ENCODE measurements around the gene AURKAIP1. TPM values are rescaled to one million over a fixed set of nuclear protein-coding genes. Genes with fewer than 3 reads are reported as not detected.

The AURKAIP1 gene
- total and polyA plus RNA-seq, 9 of the 15 experiments (the other 6 are each of a cell fraction or from before 2014, with no cell fraction given): 7.8 to 478 (median 92.0) TPM

GRCh38 chr1:1397839-1398523 is 23.0 kb upstream of the AURKAIP1 start (continued):
- peak; percentile 27; the same call in 1 of the 2 replicates for TF ChIP-seq ARID1B (IDR thresholded peaks at IDR 0.05)
- TF ChIP-seq GABPB2 (CRISPR knock-in tag; conservative IDR thresholded peaks at IDR 0.05): no peak

DNA sequence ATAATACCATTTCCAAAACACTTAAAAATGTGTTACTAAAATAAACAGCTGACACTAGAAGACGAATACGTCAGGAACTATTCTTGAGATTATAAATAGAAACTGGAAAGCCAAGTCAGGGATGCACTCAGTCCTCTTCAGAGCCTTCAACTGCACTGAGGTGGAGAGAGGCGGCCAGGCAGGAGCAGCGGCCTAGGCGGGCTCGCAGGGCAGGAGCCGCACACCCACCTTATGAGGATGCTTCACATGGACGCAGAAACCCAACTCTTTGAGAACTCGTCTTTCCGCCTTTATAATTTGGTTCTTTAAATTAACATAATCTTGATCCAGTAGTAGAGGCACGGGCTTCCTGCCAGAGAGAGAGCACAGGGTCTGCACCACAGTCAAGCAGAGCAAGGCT is 20.2 kb upstream of the AURKAIP1 start:
- ChIA-PET CTCF (ENCODE audit: low intra/inter-chr PET ratio) (no interaction called here), POLR2A (interaction anchor here (0.7 to 5.2 kb wide), 3 partner anchors 7 to 20 kb away, joined by 3 to 58 read pairs (median 3); partner anchors contain the start of gene AURKAIP1)
- Histone ChIP-seq H3K4me1 (replicated peaks in 1 of 2; ENCODE audit: control insufficient read depth in 2 of 2, insufficient read depth in 2 of 2, low read length in 2 of 2) (peaks cover 17 to 28% of the 10 kb centered on the region in 2 experiments), H3K4me2 (ENCODE audit: insufficient read depth, low read length) (no peak overlapping the region), H2AFZ (ENCODE audit: low read depth, low read length) (no peak overlapping the region), H3K9me1 (ENCODE audit: control insufficient read depth, insufficient read depth, low read length) (no peaks in the 10 kb centered on the region), H3K27ac (ENCODE audit: extremely low read depth, low read depth, low read length) (no peak overlapping the region), H3K27me3 (ENCODE audit: control insufficient read depth in 2 of 2, insufficient read depth in 2 of 2, low read length in 2 of 2) (no peaks in the 10 kb centered on the region), H3K79me2 (ENCODE audit: control insufficient read depth, insufficient read depth, low read length) (peaks cover 65% of the 10 kb centered on the region), H3K9me3 (replicated peaks; ENCODE audit: control insufficient read depth, insufficient read depth, low read depth, low read length) (no peaks in the 10 kb centered on the region), H3K36me3 (ENCODE audit: control insufficient read depth, insufficient read depth, low read length) (peaks cover 78% of the 10 kb centered on the region), H3K4me3 (no peak overlapping the region), H3K9ac (ENCODE audit: insufficient read depth in 1 of 2, low read depth in 2 of 2, low read length in 2 of 2) (no peak overlapping the region), H4K20me1 (replicated peaks; ENCODE audit: control insufficient read depth, insufficient read depth, low read length) (peaks cover 6% of the 10 kb centered on the region)
- intact Hi-C loops (cut with micrococcal nuclease): loop anchor here (10.0 kb wide), 1 partner anchor 120 kb away; the partner anchor contains the start of gene ATAD3A
- DNase-seq (ENCODE audit: extremely low read depth in 1 of 4, low spot score in 3 of 4) (no peak), ATAC-seq (no peak), FAIRE-seq (no peak)
- TF ChIP-seq HDAC2 (IDR thresholded peaks at IDR 0.05) (no peak), ZNF232 (CRISPR knock-in tag; IDR thresholded peaks at IDR 0.05) (no peak), ZNF444 (CRISPR knock-in tag; IDR thresholded peaks at IDR 0.05) (no peak), ZNF609 (CRISPR knock-in tag; IDR thresholded peaks at IDR 0.05; ENCODE audit: borderline replicate concordance) (no peak), CHCHD3 (CRISPR knock-in tag; IDR thresholded peaks at IDR 0.05) (no peak), SMARCA4 (IDR thresholded peaks at IDR 0.05) (no peak), CREB1 (IDR thresholded peaks at IDR 0.05) (no peak), CREB1 (CRISPR knock-in tag; IDR thresholded peaks at IDR 0.05) (no peak), PRMT5 (CRISPR knock-in tag; IDR thresholded peaks at IDR 0.05) (no peak), FUS (optimal IDR thresholded peaks at IDR 0.05; ENCODE audit: low read depth, low read length) (no peak), ZNF764 (CRISPR knock-in tag; IDR thresholded peaks at IDR 0.05; ENCODE audit: low read depth) (no peak)
- TF ChIP-seq, protein P1, sequence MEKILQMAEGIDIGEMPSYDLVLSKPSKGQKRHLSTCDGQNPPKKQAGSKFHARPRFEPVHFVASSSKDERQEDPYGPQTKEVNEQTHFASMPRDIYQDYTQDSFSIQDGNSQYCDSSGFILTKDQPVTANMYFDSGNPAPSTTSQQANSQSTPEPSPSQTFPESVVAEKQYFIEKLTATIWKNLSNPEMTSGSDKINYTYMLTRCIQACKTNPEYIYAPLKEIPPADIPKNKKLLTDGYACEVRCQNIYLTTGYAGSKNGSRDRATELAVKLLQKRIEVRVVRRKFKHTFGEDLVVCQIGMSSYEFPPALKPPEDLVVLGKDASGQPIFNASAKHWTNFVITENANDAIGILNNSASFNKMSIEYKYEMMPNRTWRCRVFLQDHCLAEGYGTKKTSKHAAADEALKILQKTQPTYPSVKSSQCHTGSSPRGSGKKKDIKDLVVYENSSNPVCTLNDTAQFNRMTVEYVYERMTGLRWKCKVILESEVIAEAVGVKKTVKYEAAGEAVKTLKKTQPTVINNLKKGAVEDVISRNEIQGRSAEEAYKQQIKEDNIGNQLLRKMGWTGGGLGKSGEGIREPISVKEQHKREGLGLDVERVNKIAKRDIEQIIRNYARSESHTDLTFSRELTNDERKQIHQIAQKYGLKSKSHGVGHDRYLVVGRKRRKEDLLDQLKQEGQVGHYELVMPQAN (IDR thresholded peaks at IDR 0.05; ENCODE audit: borderline replicate concordance): no peak
- no TSS peak for BruUV-seq (replicated peaks)
- in situ Hi-C loops (cut with MboI): no loop called here
- 94% methylated on average over 11 of the region's 11 CpGs for WGBS (ENCODE audit: insufficient coverage, low coverage, missing lambda C conversion rate)

Data from K562 (cell line).